ENCODE data around the gene PRDM16.

PRDM16 gene

GRCh38 chr1:3353876-3354275 lies 284.9 kb downstream of the PRDM16 start:
- H3K27ac ChIP-seq (ENCODE audit: insufficient read depth, low read length, poor library complexity, severe bottlenecking): no peak overlapping the region
- no peaks in the 10 kb centered on the region for H3K27me3 ChIP-seq (replicated peaks; ENCODE audit: control insufficient read depth, insufficient read depth, low read length, poor library complexity, severe bottlenecking)
- no peaks in the 10 kb centered on the region for H3K9me3 ChIP-seq (ENCODE audit: control insufficient read depth, low read length)
- H3K36me3 ChIP-seq (ENCODE audit: control insufficient read depth, insufficient read depth, low read length): no peaks in the 10 kb centered on the region
- no peaks in the 10 kb centered on the region for H3K4me1 ChIP-seq (ENCODE audit: control insufficient read depth, insufficient read depth, low read length, poor library complexity, severe bottlenecking)
- H3K4me3 ChIP-seq (ENCODE audit: insufficient read depth, low read depth, low read length, poor library complexity, severe bottlenecking): no peak overlapping the region
- no peak for DNase-seq

GRCh38 chr1:3355089-3355488 lies 286.1 kb downstream of the PRDM16 start:
- H3K4me1 ChIP-seq (ENCODE audit: control insufficient read depth, insufficient read depth, low read length, poor library complexity, severe bottlenecking): no peaks in the 10 kb centered on the region
- no peak overlapping the region for H3K4me3 ChIP-seq (ENCODE audit: insufficient read depth, low read depth, low read length, poor library complexity, severe bottlenecking)
- no peaks in the 10 kb centered on the region for H3K27me3 ChIP-seq (replicated peaks; ENCODE audit: control insufficient read depth, insufficient read depth, low read length, poor library complexity, severe bottlenecking)
- no peak overlapping the region for H3K27ac ChIP-seq (ENCODE audit: insufficient read depth, low read length, poor library complexity, severe bottlenecking)
- no peaks in the 10 kb centered on the region for H3K36me3 ChIP-seq (ENCODE audit: control insufficient read depth, insufficient read depth, low read length)
- DNase-seq: no peak
- H3K9me3 ChIP-seq (ENCODE audit: control insufficient read depth, low read length): no peaks in the 10 kb centered on the region

- Histone ChIP-seq H3K9me3 (ENCODE audit: control insufficient read depth, low read length) (no peaks in the 10 kb centered on the region), H3K36me3 (ENCODE audit: control insufficient read depth, insufficient read depth, low read length) (no peaks in the 10 kb centered on the region), H3K27me3 (replicated peaks; ENCODE audit: control insufficient read depth, insufficient read depth, low read length, poor library complexity, severe bottlenecking) (no peaks in the 10 kb centered on the region), H3K27ac (ENCODE audit: insufficient read depth, low read length, poor library complexity, severe bottlenecking) (no peak overlapping the region), H3K4me3 (ENCODE audit: insufficient read depth, low read depth, low read length, poor library complexity, severe bottlenecking) (no peak overlapping the region), H3K4me1 (ENCODE audit: control insufficient read depth, insufficient read depth, low read length, poor library complexity, severe bottlenecking) (no peaks in the 10 kb centered on the region)
- DNase-seq: no peak
Measured at GRCh38 chr1:3355894-3356826, 287.2 kb downstream of the PRDM16 start.

- H3K4me1 ChIP-seq (ENCODE audit: control insufficient read depth, insufficient read depth, low read length, poor library complexity, severe bottlenecking): no peaks in the 10 kb centered on the region
- H3K9me3 ChIP-seq (ENCODE audit: control insufficient read depth, low read length): no peaks in the 10 kb centered on the region
- no peaks in the 10 kb centered on the region for H3K27me3 ChIP-seq (replicated peaks; ENCODE audit: control insufficient read depth, insufficient read depth, low read length, poor library complexity, severe bottlenecking)
- no peak for DNase-seq
- no peaks in the 10 kb centered on the region for H3K36me3 ChIP-seq (ENCODE audit: control insufficient read depth, insufficient read depth, low read length)
- H3K27ac ChIP-seq (ENCODE audit: insufficient read depth, low read length, poor library complexity, severe bottlenecking): no peak overlapping the region
- H3K4me3 ChIP-seq (ENCODE audit: insufficient read depth, low read depth, low read length, poor library complexity, severe bottlenecking): no peak overlapping the region
Measured at GRCh38 chr1:3356827-3357460, 287.9 kb downstream of the PRDM16 start.

GRCh38 chr1:3357526-3358297 lies 288.7 kb downstream of the PRDM16 start:
- no peak overlapping the region for H3K27ac ChIP-seq (ENCODE audit: insufficient read depth, low read length, poor library complexity, severe bottlenecking)
- no peak for DNase-seq
- H3K9me3 ChIP-seq (ENCODE audit: control insufficient read depth, low read length): no peaks in the 10 kb centered on the region
- no peaks in the 10 kb centered on the region for H3K4me1 ChIP-seq (ENCODE audit: control insufficient read depth, insufficient read depth, low read length, poor library complexity, severe bottlenecking)
- no peak overlapping the region for H3K4me3 ChIP-seq (ENCODE audit: insufficient read depth, low read depth, low read length, poor library complexity, severe bottlenecking)
- no peaks in the 10 kb centered on the region for H3K36me3 ChIP-seq (ENCODE audit: control insufficient read depth, insufficient read depth, low read length)
- H3K27me3 ChIP-seq (replicated peaks; ENCODE audit: control insufficient read depth, insufficient read depth, low read length, poor library complexity, severe bottlenecking): no peaks in the 10 kb centered on the region

GRCh38 chr1:3359351-3359750 lies 290.3 kb downstream of the PRDM16 start:
- Histone ChIP-seq H3K27ac (ENCODE audit: insufficient read depth, low read length, poor library complexity, severe bottlenecking) (no peak overlapping the region), H3K4me3 (ENCODE audit: insufficient read depth, low read depth, low read length, poor library complexity, severe bottlenecking) (no peak overlapping the region), H3K4me1 (ENCODE audit: control insufficient read depth, insufficient read depth, low read length, poor library complexity, severe bottlenecking) (no peaks in the 10 kb centered on the region), H3K36me3 (ENCODE audit: control insufficient read depth, insufficient read depth, low read length) (no peaks in the 10 kb centered on the region), H3K9me3 (ENCODE audit: control insufficient read depth, low read length) (no peaks in the 10 kb centered on the region), H3K27me3 (replicated peaks; ENCODE audit: control insufficient read depth, insufficient read depth, low read length, poor library complexity, severe bottlenecking) (no peaks in the 10 kb centered on the region)
- no peak for DNase-seq

GRCh38 chr1:3359756-3360440 lies 290.9 kb downstream of the PRDM16 start:
- Histone ChIP-seq H3K27me3 (replicated peaks; ENCODE audit: control insufficient read depth, insufficient read depth, low read length, poor library complexity, severe bottlenecking) (no peaks in the 10 kb centered on the region), H3K9me3 (ENCODE audit: control insufficient read depth, low read length) (no peaks in the 10 kb centered on the region), H3K27ac (ENCODE audit: insufficient read depth, low read length, poor library complexity, severe bottlenecking) (no peak overlapping the region), H3K36me3 (ENCODE audit: control insufficient read depth, insufficient read depth, low read length) (no peaks in the 10 kb centered on the region), H3K4me3 (ENCODE audit: insufficient read depth, low read depth, low read length, poor library complexity, severe bottlenecking) (no peak overlapping the region), H3K4me1 (ENCODE audit: control insufficient read depth, insufficient read depth, low read length, poor library complexity, severe bottlenecking) (no peaks in the 10 kb centered on the region)
- DNase-seq: no peak

GRCh38 chr1:3360646-3361257 lies 291.7 kb downstream of the PRDM16 start:
- no peak overlapping the region for H3K27ac ChIP-seq (ENCODE audit: insufficient read depth, low read length, poor library complexity, severe bottlenecking)
- no peak for DNase-seq
- no peaks in the 10 kb centered on the region for H3K36me3 ChIP-seq (ENCODE audit: control insufficient read depth, insufficient read depth, low read length)
- H3K27me3 ChIP-seq (replicated peaks; ENCODE audit: control insufficient read depth, insufficient read depth, low read length, poor library complexity, severe bottlenecking): no peaks in the 10 kb centered on the region
- no peak overlapping the region for H3K4me3 ChIP-seq (ENCODE audit: insufficient read depth, low read depth, low read length, poor library complexity, severe bottlenecking)
- no peaks in the 10 kb centered on the region for H3K9me3 ChIP-seq (ENCODE audit: control insufficient read depth, low read length)
- no peaks in the 10 kb centered on the region for H3K4me1 ChIP-seq (ENCODE audit: control insufficient read depth, insufficient read depth, low read length, poor library complexity, severe bottlenecking)

- H3K4me3 ChIP-seq (ENCODE audit: insufficient read depth, low read depth, low read length, poor library complexity, severe bottlenecking): no peak overlapping the region
- no peaks in the 10 kb centered on the region for H3K9me3 ChIP-seq (ENCODE audit: control insufficient read depth, low read length)
- no peak for DNase-seq
- no peaks in the 10 kb centered on the region for H3K36me3 ChIP-seq (ENCODE audit: control insufficient read depth, insufficient read depth, low read length)
- no peak overlapping the region for H3K27ac ChIP-seq (ENCODE audit: insufficient read depth, low read length, poor library complexity, severe bottlenecking)
- no peaks in the 10 kb centered on the region for H3K27me3 ChIP-seq (replicated peaks; ENCODE audit: control insufficient read depth, insufficient read depth, low read length, poor library complexity, severe bottlenecking)
- H3K4me1 ChIP-seq (ENCODE audit: control insufficient read depth, insufficient read depth, low read length, poor library complexity, severe bottlenecking): no peaks in the 10 kb centered on the region
Measured at GRCh38 chr1:3363023-3363422, 294.0 kb downstream of the PRDM16 start.

Measured in effector memory CD4-positive, alpha-beta T cell (primary cell).